H4 (cell line): ENCODE measurements around the gene APBA1. TPM values are rescaled to one million over a fixed set of nuclear protein-coding genes. Genes with fewer than 3 reads are reported as not detected.

Source experiments
- DNase-seq: peaks from one replicate; pipeline ENCODE4 v3.0.0-alpha.2; 2015; ENCODE audit warnings: low spot score
- total RNA-seq: library from RNA; depleted of rRNA; stranded (reverse); fragments of >200 nt; shearing (Covaris generic); gene quantifications from 2 replicates; pipeline ENCODE4 v1.2.3, GENCODE V29; 2014

APBA1 gene
- total RNA-seq, 1 experiment from 2014 or later: 0.41 TPM

- DNase-seq: no peak
Measured at GRCh38 chr9:69476016-69476415, 196.2 kb downstream of the APBA1 start.

DNA sequence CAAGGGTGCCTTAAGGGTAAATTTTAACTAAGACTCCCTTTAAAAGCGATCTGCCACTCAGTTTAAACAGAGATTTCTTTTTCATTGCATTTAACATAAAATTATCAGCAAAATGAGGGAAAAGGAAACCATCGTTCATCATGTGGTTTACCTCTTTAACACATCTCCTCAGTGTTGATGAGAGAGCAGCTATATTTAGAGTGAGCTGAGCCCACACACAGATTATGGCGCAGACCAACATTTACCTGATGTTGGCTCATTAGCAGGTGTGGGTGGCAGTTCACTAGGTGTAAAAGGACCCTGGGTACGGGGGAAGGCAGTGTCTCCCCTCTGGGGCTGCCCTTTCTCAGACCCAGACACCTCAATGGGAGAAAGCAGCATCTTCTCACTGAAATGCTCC lies 197.3 kb downstream of the APBA1 start:
- no peak for DNase-seq

- DNase-seq: no peak
Measured at GRCh38 chr9:69472101-69472620, 200.0 kb downstream of the APBA1 start.

DNA sequence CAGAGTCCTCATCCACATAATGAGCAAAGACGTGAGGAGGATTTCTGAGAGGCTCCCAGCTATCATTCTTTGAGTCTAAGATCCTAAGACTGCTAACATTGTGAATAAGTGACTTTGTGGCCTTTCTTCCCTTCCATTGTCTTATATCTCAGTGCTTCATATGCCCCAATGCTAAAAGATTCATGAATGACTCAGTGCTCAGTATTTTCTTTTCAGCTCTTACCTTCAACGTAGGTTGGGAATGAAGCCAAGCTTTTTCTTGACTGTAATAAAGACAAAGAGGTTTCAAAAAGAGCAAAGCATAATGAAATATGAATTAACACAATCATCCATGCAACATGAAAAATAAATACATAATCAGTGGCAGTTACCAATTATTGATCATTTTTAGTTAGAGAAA lies 200.7 kb downstream of the APBA1 start:
- no peak for DNase-seq

DNA sequence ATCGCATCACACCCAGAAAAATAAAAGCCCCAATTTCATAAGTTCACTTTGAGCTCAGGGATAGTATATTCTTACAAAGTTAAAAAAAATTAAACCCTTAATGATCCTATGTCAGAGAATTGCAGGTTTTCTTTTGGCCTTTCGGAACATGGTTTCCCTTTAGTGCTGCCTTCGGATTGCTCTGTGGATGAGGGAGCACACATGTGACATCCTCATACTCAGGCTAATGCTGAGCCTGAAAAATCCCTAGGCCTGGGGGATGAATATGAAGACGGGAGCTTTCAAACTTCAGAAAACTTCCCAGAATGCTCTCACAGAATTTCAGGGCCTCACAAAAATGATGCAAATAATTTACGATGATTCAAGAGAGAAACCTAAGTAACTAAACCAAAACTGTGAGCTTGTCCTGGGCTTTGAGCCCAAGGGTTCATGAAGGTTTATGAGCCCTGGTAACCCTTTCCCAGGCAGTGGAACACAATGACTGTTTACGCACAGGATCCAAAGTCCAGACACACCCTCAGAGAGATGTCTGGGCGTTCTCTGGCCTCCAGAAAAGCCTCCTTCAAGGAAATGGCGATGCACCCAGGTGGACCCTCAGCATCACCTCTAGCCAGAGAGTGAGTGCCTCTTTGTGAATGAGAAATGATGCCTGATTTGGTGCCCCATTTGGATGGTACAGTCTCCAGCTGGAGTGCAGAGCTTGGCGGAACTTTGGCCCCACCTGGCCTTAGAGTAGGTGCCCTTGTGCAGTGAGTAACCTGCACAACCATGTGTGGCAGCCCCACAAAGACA lies 201.8 kb downstream of the APBA1 start:
- no peak for DNase-seq

- DNase-seq: no peak
Measured at GRCh38 chr9:69469136-69469535, 203.0 kb downstream of the APBA1 start.

- DNase-seq: no peak
Measured at GRCh38 chr9:69468380-69468779, 203.8 kb downstream of the APBA1 start.

DNA sequence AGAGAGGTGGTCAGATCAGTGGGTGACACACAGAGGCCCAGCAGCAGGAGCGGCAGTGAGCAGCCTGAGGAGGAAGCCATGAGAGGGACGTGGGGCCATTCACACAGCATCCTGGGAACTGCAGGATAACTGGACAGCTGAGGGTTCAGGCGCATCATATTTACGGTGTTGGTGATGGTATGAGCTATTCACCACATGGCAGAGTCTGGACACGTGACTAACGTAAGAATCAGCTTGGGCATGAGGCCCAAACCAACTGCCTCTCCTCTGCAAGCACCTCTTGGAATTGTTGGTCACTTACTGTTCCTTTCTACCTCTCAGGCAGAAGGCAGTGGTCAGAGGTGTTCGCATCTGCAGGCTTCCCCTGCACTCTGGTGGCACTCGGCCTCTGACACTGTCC lies 206.0 kb downstream of the APBA1 start:
- no peak for DNase-seq

GRCh38 chr9:69465473-69465872 lies 206.7 kb downstream of the APBA1 start:
- DNase-seq: no peak

GRCh38 chr9:69463497-69464068 lies 208.6 kb downstream of the APBA1 start:
- DNase-seq: no peak

DNA sequence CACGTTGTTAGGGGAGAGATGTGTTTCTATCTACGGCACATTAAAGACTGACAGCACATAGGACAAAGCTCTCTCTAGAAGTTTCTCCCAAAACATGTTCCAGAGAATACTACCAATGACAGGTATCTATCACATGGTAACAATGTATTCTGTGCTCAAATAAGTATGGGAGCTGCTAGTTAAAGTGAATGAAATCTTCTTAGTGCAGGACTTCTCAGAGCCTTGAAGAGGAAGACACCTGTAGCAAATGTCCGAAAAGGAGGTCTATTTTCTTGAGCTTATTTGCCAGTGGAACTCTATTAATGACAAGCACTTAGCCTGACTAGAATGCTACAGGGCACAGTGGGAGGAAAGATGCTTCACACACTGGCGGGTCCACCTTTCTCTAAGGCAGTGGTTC lies 209.8 kb downstream of the APBA1 start:
- DNase-seq: no peak

DNA sequence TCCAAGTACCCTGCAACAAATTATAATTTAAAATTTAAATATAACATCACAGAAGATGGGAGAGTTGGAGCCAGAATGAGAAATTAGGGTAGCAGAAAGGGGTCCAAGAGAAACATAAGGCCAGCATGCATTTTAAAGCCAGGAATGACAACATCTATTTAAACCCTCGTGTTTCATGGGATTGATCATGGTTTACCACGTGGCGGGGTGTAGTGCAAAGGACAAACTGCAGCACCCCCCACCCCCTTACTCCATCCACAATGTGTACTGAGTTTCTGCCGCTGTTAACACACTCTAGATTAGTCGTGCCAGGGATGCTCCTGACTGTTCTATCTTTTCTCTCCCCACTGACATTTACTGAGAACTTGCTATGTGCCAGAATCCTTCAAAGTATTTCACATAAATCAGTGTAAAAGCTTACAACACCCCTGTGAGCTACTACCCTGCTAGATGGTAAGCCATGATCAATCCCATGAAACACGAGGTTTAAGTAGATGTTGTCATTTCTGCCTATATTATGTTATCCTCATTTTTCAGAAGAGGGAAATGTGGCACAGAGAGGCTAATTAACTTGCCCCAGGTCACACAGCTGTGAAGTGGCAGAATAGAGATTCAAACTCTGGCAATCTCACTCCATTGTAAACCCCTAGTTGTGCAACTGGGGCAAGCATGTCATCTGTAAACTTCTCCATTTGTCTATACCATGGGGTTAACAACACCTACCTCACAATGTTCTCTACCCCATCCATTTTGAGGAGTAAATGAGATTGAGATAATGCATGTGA lies 210.9 kb downstream of the APBA1 start:
- DNase-seq: no peak

- no peak for DNase-seq
Measured at GRCh38 chr9:69460012-69460411, 212.2 kb downstream of the APBA1 start.

DNA sequence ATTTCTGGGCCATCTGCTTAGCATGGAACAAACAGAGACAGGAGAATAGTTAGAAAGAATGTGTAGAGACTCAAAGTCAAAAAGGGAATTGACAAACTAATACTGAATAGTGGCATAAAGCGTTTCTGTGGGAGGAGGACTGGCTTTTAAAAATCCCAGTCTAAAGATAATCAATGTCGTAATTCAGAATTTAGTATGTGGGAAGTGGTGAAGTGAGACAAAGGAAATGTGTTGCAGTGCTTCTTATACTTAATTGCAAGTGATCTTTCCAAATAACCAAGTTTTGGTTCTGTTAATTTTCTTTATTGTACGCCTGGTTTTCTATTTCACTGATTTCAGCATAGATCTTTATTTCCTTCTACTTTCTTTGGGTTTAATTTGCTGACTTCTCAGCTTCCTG lies 214.0 kb downstream of the APBA1 start:
- DNase-seq: no peak

- DNase-seq: no peak
Measured at GRCh38 chr9:69456201-69456600, 216.0 kb downstream of the APBA1 start.

DNA sequence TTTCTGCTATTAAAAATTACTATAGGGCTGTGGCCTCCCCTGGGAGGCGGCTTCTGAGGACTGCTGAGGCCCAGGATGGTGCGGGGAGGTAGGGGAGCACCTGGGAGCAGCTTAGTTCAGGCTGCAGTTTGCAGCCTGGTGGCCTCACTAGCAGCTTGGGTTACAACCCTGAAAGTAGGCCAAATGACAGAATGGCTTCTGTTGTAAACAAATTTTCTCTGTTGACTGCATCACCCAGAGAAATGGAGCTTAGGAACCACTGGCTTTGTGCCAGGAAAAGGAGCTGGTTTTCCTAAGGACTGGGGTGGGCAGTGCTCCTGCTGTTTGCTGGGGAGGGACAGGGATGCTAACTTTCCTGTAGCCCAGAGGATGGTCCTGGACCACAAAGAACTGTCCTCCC lies 216.9 kb downstream of the APBA1 start:
- DNase-seq: peak; percentile 21

- no peak for DNase-seq
Measured at GRCh38 chr9:69454321-69454720, 217.8 kb downstream of the APBA1 start.

GRCh38 chr9:69453746-69454145 lies 218.4 kb downstream of the APBA1 start:
- DNase-seq: no peak

- no peak for DNase-seq
Measured at GRCh38 chr9:69452110-69452782, 219.9 kb downstream of the APBA1 start.

GRCh38 chr9:69446496-69446895 lies 225.7 kb downstream of the APBA1 start:
- no peak for DNase-seq

GRCh38 chr9:69445251-69445650 lies 226.9 kb downstream of the APBA1 start:
- DNase-seq: no peak

DNA sequence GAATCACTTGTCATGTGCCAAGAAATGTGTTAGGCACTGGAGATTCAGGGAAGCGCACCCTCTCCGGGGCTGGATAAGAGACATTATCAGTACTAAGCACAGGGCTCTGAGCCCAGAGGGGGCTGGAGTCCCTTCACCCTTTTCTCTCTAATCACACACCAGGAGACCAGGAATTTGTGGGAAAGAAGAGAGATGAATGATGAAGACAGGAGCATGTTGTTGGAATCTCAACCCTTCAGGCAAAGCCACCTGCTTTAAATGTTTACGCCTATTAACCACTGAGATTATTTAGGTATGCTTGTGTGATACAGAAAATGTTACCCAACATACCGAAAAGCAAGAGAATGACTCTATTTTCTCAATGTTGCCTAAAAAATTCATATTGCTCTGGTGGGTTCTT lies 227.4 kb downstream of the APBA1 start:
- no peak for DNase-seq
